ENCODE measurements around the gene COX19.

DNA sequence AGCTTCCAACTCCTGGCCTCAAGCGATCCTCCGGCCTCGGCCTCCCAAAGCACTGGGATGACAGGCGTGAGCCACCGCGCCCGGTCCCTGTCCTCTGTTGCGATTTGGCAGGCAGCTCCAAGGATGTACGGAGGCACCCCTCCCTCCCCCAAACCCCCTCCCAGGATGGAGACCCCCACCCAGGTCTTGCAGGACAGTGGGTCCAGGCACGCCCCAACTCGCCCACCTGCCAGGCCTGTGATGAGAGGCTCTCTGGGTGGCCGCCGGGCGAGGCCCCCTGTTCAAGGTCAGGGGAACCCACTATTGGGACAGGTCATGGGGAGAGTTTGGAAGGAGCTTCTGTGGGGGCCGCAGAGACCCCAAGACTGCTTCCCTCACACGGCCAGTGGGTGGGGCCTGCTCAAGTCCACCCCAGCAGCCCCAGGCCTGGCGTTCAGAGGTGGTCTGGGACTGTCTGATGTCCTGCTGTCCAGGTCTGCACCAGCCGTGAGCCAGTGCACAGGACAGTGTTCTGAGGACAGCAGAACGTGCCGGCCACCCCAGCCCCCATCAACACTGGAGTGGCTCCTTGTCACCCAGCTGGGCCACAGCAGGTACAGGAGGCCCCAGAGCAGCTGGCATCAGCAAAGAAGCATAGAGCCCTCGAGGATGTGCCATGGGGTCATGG is 23.3 kb downstream of the COX19 start:
- TF ChIP-seq, protein P1, sequence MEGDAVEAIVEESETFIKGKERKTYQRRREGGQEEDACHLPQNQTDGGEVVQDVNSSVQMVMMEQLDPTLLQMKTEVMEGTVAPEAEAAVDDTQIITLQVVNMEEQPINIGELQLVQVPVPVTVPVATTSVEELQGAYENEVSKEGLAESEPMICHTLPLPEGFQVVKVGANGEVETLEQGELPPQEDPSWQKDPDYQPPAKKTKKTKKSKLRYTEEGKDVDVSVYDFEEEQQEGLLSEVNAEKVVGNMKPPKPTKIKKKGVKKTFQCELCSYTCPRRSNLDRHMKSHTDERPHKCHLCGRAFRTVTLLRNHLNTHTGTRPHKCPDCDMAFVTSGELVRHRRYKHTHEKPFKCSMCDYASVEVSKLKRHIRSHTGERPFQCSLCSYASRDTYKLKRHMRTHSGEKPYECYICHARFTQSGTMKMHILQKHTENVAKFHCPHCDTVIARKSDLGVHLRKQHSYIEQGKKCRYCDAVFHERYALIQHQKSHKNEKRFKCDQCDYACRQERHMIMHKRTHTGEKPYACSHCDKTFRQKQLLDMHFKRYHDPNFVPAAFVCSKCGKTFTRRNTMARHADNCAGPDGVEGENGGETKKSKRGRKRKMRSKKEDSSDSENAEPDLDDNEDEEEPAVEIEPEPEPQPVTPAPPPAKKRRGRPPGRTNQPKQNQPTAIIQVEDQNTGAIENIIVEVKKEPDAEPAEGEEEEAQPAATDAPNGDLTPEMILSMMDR (IDR thresholded peaks at IDR 0.05; ENCODE audit: low read length) = no peak
- TF ChIP-seq EZH2 (optimal IDR thresholded peaks at IDR 0.05; ENCODE audit: low read depth, low read length) = no peak
